ENCODE measurements around the gene KCNQ5.
"Not testable (repeated sequence)": the region's sequence is repeated elsewhere in the genome, so short reads cannot be mapped to it uniquely, and the experiment has no call there.

KCNQ5 gene

GRCh38 chr6:72953971-72954381, 332.1 kb downstream of the KCNQ5 start:
- DNase-seq (ENCODE audit: low spot score): no peak

- no peak for DNase-seq (ENCODE audit: low spot score)
These were observed 332.9 kb downstream of the KCNQ5 start for GRCh38 chr6:72954716-72955115.

- DNase-seq (ENCODE audit: low spot score): no peak
These were observed 333.8 kb downstream of the KCNQ5 start for GRCh38 chr6:72955666-72956065.

GRCh38 chr6:72956272-72956671, 334.4 kb downstream of the KCNQ5 start:
- no peak for DNase-seq (ENCODE audit: low spot score)

GRCh38 chr6:72959821-72960220, 338.0 kb downstream of the KCNQ5 start:
- no peak for DNase-seq (ENCODE audit: low spot score)

GRCh38 chr6:72963946-72964345, 342.1 kb downstream of the KCNQ5 start:
- DNase-seq (ENCODE audit: low spot score): no peak

- no peak for DNase-seq (ENCODE audit: low spot score)
These were observed 344.9 kb downstream of the KCNQ5 start for GRCh38 chr6:72966628-72967280.

- DNase-seq (ENCODE audit: low spot score): no peak
These were observed 345.5 kb downstream of the KCNQ5 start for GRCh38 chr6:72967329-72967728.

- DNase-seq (ENCODE audit: low spot score): no peak
These were observed 346.8 kb downstream of the KCNQ5 start for GRCh38 chr6:72968704-72969103.

GRCh38 chr6:72969666-72970065, 347.8 kb downstream of the KCNQ5 start:
- no peak for DNase-seq (ENCODE audit: low spot score)

- no peak for DNase-seq (ENCODE audit: low spot score)
These were observed 350.7 kb downstream of the KCNQ5 start for GRCh38 chr6:72972579-72972978.

GRCh38 chr6:72974276-72974675, 352.4 kb downstream of the KCNQ5 start:
- DNase-seq (ENCODE audit: low spot score): no peak

GRCh38 chr6:72975352-72975752, 353.5 kb downstream of the KCNQ5 start:
- DNase-seq (ENCODE audit: low spot score): no peak

- no peak for DNase-seq (ENCODE audit: low spot score)
These were observed 354.6 kb downstream of the KCNQ5 start for GRCh38 chr6:72976484-72976883.

GRCh38 chr6:72977114-72977513, 355.2 kb downstream of the KCNQ5 start:
- no peak for DNase-seq (ENCODE audit: low spot score)

- DNase-seq (ENCODE audit: low spot score): not testable (repeated sequence)
These were observed 356.9 kb downstream of the KCNQ5 start for GRCh38 chr6:72978808-72979207.

GRCh38 chr6:72984189-72984831, 362.4 kb downstream of the KCNQ5 start:
- DNase-seq (ENCODE audit: low spot score): not testable (repeated sequence)

GRCh38 chr6:72984981-72985665, 363.3 kb downstream of the KCNQ5 start:
- DNase-seq (ENCODE audit: low spot score): no peak

GRCh38 chr6:72987301-72987700, 365.4 kb downstream of the KCNQ5 start:
- DNase-seq (ENCODE audit: low spot score): no peak

GRCh38 chr6:72999995-73000394, 378.1 kb downstream of the KCNQ5 start:
- no peak for DNase-seq (ENCODE audit: low spot score)

GRCh38 chr6:73000460-73000859, 378.6 kb downstream of the KCNQ5 start:
- no peak for DNase-seq (ENCODE audit: low spot score)

GRCh38 chr6:73002588-73002987, 380.7 kb downstream of the KCNQ5 start:
- no peak for DNase-seq (ENCODE audit: low spot score)

- no peak for DNase-seq (ENCODE audit: low spot score)
These were observed 381.4 kb downstream of the KCNQ5 start for GRCh38 chr6:73003302-73003701.
